GM12872 (cell line): ENCODE results near the gene PPEF1.

ENCODE experiments used
- TF ChIP-seq, protein P1 (sequence below): IDR thresholded peaks from 3 replicates; pipeline ENCODE4 v1.5.1; 2011; ENCODE audit warnings: low read depth, mild to moderate bottlenecking, low read length, moderate library complexity; ENCODE audit not compliant: insufficient read depth

The PPEF1 gene

DNA sequence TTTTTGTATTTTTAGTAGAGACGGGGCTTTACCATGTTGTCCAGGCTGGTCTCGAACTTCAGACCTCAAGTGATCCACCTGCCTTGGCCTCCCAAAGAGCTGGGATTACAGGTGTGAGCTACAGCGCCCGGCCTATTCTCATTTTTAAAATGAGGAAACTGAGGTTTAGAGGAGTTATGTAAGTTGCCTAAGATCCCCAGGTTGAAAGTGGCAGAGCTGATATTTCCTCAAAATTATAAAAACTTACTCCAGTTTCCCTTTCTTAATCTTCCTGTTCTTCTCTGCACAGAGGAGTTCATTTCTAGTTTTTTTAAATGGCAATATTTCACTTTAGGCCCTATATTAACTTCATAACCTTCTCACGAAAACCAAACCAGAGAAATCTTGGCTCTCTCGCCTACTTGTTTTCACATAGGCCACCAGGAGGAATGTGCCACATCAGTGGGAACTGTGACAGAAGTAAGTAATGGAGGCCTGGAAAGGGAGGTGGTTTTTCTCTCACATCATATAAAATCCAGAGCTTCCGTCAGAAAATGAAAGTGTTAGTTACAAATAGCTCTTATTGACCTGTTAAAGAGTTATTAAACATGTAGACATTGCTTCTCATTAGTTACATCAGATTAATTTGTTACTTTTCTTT is 19.5 kb upstream of the PPEF1 start:
- TF ChIP-seq, protein P1, sequence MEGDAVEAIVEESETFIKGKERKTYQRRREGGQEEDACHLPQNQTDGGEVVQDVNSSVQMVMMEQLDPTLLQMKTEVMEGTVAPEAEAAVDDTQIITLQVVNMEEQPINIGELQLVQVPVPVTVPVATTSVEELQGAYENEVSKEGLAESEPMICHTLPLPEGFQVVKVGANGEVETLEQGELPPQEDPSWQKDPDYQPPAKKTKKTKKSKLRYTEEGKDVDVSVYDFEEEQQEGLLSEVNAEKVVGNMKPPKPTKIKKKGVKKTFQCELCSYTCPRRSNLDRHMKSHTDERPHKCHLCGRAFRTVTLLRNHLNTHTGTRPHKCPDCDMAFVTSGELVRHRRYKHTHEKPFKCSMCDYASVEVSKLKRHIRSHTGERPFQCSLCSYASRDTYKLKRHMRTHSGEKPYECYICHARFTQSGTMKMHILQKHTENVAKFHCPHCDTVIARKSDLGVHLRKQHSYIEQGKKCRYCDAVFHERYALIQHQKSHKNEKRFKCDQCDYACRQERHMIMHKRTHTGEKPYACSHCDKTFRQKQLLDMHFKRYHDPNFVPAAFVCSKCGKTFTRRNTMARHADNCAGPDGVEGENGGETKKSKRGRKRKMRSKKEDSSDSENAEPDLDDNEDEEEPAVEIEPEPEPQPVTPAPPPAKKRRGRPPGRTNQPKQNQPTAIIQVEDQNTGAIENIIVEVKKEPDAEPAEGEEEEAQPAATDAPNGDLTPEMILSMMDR, result no peak

DNA sequence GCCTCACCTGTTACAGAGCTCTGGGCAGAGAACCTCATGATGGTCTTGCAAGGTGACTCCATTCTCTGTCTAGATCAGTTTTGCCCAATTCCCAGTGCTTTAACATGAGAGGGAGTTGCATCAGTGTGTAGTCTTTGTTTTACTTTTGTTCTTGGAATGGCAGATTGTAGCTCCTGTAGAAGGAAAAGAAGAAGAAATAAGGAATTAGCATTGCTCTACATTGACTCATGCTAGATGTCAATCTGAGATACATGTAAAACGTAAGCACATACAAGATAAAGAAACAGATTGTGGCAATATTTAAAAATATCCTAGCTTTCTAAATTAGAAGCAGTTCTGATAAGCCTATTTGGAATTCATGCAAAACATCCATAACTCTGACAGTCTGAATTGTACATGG is 16.0 kb upstream of the PPEF1 start:
- TF ChIP-seq, protein P1, result no peak

DNA sequence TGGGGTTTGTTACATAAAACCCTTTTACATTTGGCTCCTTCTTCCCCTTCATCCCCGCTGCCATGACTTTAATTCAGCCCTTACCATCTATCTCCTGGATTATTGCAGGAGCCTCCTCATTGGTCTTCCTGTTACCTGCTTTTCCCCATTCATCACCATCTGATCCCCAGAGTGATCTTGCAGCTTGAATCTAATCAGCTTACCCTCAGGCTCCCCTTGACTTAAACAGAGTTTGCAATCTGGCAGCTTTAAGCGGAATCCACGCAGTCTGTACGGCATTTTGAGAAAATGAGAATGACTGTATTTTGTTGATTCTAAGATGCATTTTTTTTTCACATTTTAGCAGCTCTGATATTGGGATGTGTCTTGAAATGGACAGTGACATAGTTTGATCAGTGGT is 14.9 kb upstream of the PPEF1 start:
- TF ChIP-seq, protein P1, result no peak

DNA sequence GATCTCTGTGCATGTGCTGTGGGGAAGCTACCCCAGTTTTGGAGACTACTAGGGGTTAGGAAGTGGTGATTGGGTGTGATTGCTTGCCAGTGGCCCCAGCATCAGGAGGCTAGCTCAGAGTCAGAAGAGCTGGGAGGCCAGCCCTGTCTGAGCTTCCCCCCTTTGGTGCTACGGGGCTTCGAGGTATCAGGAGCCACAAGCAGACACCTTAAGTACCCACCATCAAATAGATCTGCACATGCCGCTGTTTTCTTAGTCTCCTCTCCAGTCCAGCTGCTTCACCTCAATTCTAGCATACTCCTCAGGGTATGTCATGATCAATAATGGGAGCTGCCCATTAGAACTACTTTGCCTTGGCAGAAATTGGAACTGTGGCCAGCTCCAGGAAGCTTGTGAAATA is 10.8 kb upstream of the PPEF1 start:
- TF ChIP-seq, protein P1, result no peak

DNA sequence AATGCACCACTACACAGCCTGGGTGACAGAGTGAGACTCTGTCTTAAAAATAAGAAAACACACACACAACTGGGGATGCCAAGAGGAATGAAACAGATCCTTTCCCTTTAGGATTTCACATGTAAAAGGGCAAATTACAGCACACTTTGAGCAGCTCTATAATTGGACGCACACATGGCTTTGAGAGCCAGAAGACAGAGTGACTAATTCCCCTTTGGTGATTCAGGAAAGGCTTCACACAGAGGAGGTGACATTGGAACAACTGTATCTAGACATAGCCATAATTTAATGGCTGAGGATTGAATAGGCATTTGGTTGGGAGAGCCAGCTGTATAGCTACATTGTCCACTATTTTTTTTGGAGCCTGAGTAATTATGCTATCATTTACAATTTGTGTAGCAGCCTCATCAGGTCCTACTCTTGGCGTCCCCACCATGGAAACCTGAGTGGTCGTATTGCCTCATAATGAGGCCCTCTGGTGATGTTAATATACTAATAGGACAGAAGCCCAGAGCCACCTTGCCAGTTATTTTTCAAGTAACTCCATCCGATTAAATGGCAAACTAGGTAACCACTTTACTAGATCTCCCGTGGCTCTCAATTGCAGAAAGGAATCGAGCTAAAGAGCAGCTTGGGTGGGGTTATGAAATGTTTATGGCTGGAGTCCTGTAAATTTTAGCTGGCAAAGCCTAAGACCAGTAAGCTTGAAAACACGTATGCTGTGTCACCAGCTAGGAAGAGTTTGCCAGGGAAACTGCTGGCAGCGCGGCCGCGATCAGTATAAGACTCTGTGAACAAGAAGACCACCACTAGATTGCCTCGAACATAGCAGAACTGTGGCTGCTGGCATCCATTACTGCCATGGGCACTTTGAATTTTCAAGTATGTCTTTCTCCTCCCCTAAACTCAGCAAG is 8.5 kb upstream of the PPEF1 start:
- TF ChIP-seq, protein P1, result no peak

DNA sequence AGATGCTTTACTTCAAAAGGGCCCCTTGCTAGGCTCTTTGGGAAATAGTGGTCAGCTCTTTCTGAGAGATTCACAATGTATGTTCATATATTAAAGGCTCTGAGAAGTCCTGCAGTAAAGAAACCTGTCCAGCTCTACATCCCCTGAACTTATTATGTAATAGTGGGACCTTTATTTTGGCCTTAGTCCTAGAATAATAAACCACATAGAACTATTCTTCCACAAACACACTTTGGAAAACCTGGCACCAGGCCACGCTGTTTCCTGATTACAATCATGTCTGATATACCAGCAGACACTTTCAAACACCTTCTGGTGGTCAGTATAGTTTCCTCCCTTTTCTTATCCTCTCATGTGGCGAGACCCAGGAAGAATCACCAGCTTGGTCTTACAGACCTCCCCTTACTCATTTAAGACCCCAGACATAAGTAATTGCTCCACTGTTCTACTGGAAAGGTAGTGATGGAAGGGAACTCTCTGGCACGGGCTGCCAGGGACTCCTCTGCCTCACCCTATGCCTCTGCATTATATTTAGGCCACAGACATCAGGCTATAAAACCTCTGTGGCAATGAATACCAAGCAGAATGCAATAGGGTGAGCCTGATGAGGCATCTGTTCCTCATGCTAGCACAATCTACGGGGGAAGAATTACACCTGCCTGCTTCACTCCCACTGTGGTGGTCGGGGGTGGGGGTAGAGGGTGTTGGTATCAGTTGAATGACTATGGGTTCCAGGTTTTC is 5.7 kb upstream of the PPEF1 start:
- TF ChIP-seq, protein P1, result no peak

DNA sequence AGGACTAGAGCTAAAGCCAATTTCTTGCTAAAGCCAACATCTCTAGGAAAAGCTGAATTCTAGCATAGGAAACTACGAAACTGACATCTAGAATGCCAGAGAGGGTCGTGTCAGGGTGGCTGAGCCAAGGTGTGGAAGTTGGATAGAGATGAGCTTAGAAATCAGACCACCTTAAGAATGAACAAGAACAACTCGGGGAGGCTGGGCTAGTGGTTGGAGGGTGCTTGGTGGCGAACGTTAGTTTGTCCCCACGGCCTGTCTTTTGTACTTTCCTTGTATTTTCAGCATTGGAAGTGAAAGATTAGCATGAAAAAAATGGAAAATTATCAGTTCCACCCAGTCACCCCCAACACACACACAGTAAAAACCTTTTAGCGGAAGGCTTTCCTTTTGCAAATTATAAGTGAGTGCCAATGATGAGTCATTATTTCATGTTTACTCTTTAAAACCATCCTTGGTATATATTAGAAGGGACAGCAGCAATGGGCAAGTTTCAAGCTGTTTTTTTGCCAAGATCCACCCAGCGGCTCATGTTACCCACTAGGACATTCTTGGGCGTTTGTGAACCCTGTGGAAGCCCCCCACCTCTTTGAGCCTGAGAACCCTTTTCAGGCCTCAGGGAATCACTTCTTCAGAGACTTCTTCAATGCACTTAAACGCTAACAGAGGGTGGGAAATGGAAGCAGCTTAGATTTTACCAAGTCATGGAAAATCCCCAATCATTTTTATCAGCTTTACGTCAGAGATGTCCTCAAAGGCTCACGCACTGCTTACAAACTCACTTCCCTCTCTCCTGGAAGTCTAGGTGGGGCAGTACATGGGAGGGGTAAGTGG is 4.9 kb upstream of the PPEF1 start:
- TF ChIP-seq, protein P1, result no peak
